H1 (cell line): ENCODE measurements around the gene BORA.

Experiments
- BACH1 ChIP-seq: IDR thresholded peaks from 2 replicates; pipeline ENCODE4 v1.6.1; 2012; ENCODE audit warnings: low read length, improper control_type of control experiment
- HDAC2 ChIP-seq, 2 experiments: fragments of 300-600 bp in 1 of 2; sonication (generic) in 1 of 2; IDR thresholded peaks; 2 replicates each; pipeline ENCODE4 v1.6.1; 2011 to 2012; ENCODE audit warnings: low read depth in 2 of 2, low read length in 2 of 2, mild to moderate bottlenecking in 2 of 2, moderate library complexity in 2 of 2, borderline replicate concordance in 1 of 2, inconsistent platforms in 1 of 2
- POLR2A ChIP-seq, 2 experiments: IDR thresholded peaks; 1 replicate in 1 of 2; 2 replicates in 1 of 2; pipeline ENCODE4 v1.6.1; 2011; ENCODE audit warnings: low read depth in 2 of 2, low read length in 2 of 2, mild to moderate bottlenecking in 2 of 2; ENCODE audit errors: control extremely low read depth in 1 of 2
- RAD21 ChIP-seq, 2 experiments: IDR thresholded peaks in 1 of 2; conservative IDR thresholded peaks in 1 of 2; 2 replicates each; pipeline ENCODE4 v1.6.1; 2011; ENCODE audit warnings: low read depth in 2 of 2, low read length in 2 of 2, improper control_type of control experiment in 1 of 2, inconsistent platforms in 1 of 2, mild to moderate bottlenecking in 1 of 2, moderate library complexity in 1 of 2
- RFX5 ChIP-seq: IDR thresholded peaks from 2 replicates; pipeline ENCODE4 v1.6.1; 2011; ENCODE audit warnings: low read depth, low read length, improper control_type of control experiment, borderline replicate concordance
- TAF1 ChIP-seq: IDR thresholded peaks from 2 replicates; pipeline ENCODE4 v1.6.1; 2011; ENCODE audit warnings: mild to moderate bottlenecking, low read depth, low read length
- TF ChIP-seq, protein P1 (sequence below), 3 experiments: IDR thresholded peaks; 1 replicate in 2 of 3; 2 replicates in 1 of 3; pipeline versions ENCODE4 v1.5.1 to v1.6.1; 2011; ENCODE audit warnings: low read length in 3 of 3, mild to moderate bottlenecking in 3 of 3, inconsistent platforms in 2 of 3, low read depth in 1 of 3, moderate library complexity in 1 of 3; ENCODE audit not compliant: insufficient read depth in 1 of 3; ENCODE audit errors: control extremely low read depth in 1 of 3
- TF ChIP-seq, protein P2 (sequence below): IDR thresholded peaks from 2 replicates; pipeline ENCODE4 v1.6.1; 2012; ENCODE audit warnings: inconsistent platforms

DNA sequence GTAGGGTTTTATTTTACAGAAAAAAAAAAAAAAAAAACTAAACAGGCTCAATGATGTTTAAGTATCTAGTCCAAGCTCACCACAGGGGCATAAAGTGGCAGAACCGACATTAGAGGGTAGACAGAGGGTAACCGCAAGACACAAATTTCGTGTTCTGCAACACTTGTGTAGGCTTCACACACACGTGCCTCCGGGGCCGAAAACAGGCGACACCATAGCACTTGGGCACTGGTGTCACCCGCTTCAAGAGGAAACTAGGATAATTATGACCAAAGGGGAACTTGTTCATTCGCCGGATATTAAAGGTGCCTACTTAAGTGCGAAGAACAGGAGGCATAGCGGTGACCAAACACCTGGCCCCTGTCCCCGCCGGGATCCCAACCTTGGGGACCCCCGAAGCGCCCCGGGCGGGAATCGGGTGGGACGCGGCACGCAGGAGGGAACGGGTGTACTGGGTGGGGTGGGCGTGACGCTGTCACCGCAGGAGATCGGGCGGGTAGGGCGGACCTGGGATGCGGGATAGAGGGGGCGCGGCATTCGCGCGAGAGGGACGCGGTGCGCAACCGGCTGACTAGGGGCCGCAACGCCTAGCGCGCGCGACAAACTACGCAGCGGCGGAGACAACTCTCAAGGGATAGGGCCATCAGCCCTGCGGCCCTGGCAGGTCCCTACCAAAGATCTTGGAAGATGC, 852 bp upstream of the BORA start:
- no peak for TF ChIP-seq POLR2A (IDR thresholded peaks at IDR 0.05; ENCODE audit: control extremely low read depth in 1 of 2, low read depth in 2 of 2, low read length in 2 of 2)
- TF ChIP-seq, protein P1, sequence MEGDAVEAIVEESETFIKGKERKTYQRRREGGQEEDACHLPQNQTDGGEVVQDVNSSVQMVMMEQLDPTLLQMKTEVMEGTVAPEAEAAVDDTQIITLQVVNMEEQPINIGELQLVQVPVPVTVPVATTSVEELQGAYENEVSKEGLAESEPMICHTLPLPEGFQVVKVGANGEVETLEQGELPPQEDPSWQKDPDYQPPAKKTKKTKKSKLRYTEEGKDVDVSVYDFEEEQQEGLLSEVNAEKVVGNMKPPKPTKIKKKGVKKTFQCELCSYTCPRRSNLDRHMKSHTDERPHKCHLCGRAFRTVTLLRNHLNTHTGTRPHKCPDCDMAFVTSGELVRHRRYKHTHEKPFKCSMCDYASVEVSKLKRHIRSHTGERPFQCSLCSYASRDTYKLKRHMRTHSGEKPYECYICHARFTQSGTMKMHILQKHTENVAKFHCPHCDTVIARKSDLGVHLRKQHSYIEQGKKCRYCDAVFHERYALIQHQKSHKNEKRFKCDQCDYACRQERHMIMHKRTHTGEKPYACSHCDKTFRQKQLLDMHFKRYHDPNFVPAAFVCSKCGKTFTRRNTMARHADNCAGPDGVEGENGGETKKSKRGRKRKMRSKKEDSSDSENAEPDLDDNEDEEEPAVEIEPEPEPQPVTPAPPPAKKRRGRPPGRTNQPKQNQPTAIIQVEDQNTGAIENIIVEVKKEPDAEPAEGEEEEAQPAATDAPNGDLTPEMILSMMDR (IDR thresholded peaks at IDR 0.05; ENCODE audit: control extremely low read depth in 1 of 3, insufficient read depth in 1 of 3, low read depth in 1 of 3, low read length in 3 of 3) = no peak
- TF ChIP-seq HDAC2 (IDR thresholded peaks at IDR 0.05; ENCODE audit: borderline replicate concordance in 1 of 2, low read depth in 2 of 2, low read length in 2 of 2) = no peak
- no peak for TF ChIP-seq RFX5
- TF ChIP-seq TAF1 = peak; percentile 28; the same call in 1 of the 2 replicates
- no peak for TF ChIP-seq RAD21 (IDR thresholded peaks at IDR 0.05 in 1 of 2, conservative IDR thresholded peaks at IDR 0.05 in 1 of 2; ENCODE audit: low read depth in 2 of 2, low read length in 2 of 2)
- TF ChIP-seq, protein P2, sequence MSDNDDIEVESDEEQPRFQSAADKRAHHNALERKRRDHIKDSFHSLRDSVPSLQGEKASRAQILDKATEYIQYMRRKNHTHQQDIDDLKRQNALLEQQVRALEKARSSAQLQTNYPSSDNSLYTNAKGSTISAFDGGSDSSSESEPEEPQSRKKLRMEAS = peak; percentile 58
- TF ChIP-seq BACH1 = no peak
